ENCODE data around the gene ABCC11.

Gene ABCC11

DNA sequence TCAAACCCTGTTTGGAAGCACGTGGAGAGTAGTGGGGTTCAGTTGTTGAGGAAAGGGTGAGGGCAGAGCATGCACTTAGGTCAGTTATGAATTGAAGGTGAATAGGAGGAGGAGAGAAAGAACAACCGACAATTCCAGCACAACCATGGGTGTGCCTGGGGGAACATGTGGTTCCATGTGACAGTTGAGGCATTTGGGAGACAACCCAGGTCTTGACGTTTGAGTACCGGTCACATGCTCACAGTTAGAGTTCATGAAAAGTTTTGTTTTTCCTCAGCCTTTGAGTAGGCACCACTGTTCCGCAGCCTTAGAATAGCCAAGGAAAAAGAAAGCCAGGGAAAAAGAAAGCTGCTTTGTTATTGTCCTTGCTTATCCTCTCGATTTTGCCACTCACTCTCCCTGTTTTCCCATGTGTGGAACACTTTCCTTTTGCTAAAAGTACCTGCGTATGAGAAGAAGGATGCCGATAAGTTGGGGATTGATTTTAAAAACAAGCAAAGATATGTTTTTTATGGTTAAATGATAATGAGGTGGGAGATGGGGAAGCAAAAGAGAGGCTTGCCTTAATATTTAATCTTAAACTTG is 25.6 kb upstream of the ABCC11 start:
- peak; percentile 52 for DNase-seq (ENCODE audit: low read depth)
- TF ChIP-seq, protein P1, sequence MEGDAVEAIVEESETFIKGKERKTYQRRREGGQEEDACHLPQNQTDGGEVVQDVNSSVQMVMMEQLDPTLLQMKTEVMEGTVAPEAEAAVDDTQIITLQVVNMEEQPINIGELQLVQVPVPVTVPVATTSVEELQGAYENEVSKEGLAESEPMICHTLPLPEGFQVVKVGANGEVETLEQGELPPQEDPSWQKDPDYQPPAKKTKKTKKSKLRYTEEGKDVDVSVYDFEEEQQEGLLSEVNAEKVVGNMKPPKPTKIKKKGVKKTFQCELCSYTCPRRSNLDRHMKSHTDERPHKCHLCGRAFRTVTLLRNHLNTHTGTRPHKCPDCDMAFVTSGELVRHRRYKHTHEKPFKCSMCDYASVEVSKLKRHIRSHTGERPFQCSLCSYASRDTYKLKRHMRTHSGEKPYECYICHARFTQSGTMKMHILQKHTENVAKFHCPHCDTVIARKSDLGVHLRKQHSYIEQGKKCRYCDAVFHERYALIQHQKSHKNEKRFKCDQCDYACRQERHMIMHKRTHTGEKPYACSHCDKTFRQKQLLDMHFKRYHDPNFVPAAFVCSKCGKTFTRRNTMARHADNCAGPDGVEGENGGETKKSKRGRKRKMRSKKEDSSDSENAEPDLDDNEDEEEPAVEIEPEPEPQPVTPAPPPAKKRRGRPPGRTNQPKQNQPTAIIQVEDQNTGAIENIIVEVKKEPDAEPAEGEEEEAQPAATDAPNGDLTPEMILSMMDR (conservative IDR thresholded peaks at IDR 0.05; ENCODE audit: low read depth, low read length), result no peak
- H3K4me3 ChIP-seq (ENCODE audit: low read depth, low read length), result no peak overlapping the region

DNA sequence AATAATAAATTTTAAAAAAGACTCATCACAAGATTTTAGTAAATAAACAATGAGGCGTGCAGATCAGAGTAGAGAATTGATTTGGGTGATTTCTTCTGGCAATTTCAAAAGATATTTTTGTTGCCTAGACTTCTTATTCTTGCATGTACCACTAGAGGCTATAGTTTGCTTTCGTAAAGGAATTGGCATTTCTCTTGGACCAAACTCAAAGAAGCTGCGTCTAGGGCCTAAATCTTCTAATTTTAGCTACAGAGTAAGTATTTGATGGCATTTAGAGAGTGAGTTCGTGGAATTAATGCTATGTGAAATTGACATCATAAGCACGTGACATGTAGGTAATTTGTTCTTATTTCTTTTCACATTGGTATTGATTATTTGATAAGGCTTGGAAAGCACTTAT is 24.4 kb upstream of the ABCC11 start:
- peak; percentile 66 for DNase-seq (ENCODE audit: low read depth)
- H3K4me3 ChIP-seq (ENCODE audit: low read depth, low read length), result no peak overlapping the region
- TF ChIP-seq, protein P1 (conservative IDR thresholded peaks at IDR 0.05; ENCODE audit: low read depth, low read length), result peak; percentile 54

DNA sequence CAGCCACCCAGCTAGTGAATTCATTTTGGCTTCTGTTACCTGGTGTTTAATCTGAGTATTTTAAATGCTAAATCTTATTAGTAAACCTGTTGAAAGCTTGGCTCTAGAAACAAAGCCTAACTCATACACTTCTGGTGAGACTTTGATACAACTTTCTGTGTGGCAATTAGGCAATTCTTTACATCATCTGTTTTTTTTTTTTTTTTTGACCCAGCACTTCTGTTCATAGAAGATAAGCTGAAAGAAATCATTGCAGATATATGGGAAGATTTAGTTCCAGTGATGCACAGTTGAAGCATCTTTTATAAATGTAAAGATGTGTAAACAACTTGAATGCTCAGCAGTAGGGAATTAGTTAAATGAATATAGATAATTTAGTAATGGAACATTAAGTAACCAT is 21.7 kb upstream of the ABCC11 start:
- TF ChIP-seq, protein P1 (conservative IDR thresholded peaks at IDR 0.05; ENCODE audit: low read depth, low read length), result no peak

DNA sequence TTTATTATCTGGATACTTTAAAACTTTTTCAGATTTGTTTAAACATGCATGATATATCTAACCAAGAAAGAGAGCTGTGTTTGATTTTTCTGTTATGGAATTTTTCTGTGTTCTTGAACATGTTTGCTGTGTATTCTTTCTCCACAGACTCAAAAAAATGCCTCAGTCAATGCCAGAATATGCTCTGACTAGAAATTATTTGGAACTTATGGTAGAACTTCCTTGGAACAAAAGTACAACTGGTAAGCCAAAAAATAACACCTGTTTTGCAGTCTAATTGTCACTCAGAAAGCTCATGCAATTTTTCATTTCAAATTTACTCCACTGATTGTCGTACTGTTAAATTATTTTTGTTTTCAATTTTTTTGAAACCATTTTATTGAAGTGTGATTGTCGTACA is 15.3 kb upstream of the ABCC11 start:
- DNase-seq (ENCODE audit: low read depth), result no peak
- TF ChIP-seq, protein P1 (conservative IDR thresholded peaks at IDR 0.05; ENCODE audit: low read depth, low read length), result no peak
- no peak overlapping the region for H3K4me3 ChIP-seq (ENCODE audit: low read depth, low read length)

More for the DNA sequence above, 21.7 kb upstream of the ABCC11 start:
- H3K4me3 ChIP-seq (ENCODE audit: low read depth, low read length), result no peak overlapping the region
- DNase-seq (ENCODE audit: low read depth), result no peak

DNA sequence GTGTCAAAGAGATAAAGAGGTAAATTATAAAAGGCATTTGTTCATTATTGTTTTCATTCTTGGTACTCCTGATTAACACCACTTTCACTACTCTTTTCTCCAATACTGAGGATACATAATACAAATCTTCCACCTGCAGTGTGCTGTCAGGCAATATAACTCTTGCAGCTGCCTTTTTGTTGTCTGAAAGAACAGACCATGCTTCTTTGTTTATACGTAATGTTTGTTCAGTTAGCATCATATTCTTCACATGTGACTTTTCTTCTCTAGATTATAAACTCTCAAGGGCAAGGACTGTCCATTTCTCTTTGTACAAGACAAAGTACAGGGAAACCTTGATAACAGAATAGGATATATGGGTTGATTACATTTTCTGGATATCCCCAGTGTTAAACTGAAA is 14.2 kb upstream of the ABCC11 start:
- no peak for DNase-seq (ENCODE audit: low read depth)
- H3K4me3 ChIP-seq (ENCODE audit: low read depth, low read length), result no peak overlapping the region
- TF ChIP-seq, protein P1 (conservative IDR thresholded peaks at IDR 0.05; ENCODE audit: low read depth, low read length), result no peak

DNA sequence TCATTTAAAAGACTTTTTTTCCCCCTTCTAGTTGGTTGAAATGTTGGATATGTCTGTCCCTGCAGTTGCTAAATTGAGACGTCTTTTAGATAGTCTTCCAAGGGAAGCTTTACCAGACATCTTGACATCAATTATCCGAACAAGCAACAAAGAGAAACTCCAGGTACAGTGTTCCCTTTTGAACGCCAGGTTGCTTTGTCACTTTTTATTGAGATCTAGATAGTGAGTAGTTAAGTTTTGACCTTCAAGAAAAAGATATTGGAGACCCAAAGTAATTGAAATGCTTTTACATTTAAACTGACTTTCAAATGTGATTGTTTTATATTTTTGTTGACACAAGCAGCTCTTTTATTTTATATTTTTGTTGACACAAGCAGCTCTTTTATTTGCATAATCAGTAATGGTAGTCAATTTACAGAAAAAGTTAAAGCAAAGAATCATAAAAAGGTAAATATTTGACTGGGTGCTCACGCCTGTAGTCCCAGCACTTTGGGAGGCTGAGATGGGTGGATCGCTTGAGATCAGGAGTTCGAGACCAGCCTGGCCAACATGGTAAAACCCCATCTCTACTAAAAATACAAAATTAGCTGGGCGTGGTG is 9.3 kb upstream of the ABCC11 start:
- H3K4me3 ChIP-seq (ENCODE audit: low read depth, low read length), result no peak overlapping the region
- TF ChIP-seq, protein P1 (conservative IDR thresholded peaks at IDR 0.05; ENCODE audit: low read depth, low read length), result no peak
- no peak for DNase-seq (ENCODE audit: low read depth)

DNA sequence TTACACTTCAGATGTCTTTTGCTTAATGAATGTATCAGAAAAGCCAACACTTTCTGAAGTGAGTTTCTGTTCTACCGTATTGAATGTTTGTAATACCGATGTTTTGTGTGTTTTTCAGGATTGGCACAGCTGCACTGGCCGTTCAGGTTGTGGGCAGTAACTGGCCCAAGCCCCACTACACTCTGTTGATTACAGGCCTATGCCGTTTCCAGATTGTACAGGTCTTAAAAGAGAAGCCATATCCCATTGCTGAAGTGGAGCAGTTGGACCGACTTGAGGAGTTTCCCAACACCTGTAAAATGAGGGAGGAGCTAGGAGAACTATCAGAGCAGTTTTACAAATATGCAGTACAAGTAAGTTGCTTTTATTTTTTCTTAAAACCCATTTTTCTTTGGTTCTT is 4.7 kb upstream of the ABCC11 start:
- no peak for DNase-seq (ENCODE audit: low read depth)

More for the DNA sequence above, 4.7 kb upstream of the ABCC11 start:
- TF ChIP-seq, protein P1 (conservative IDR thresholded peaks at IDR 0.05; ENCODE audit: low read depth, low read length), result no peak
- no peak overlapping the region for H3K4me3 ChIP-seq (ENCODE audit: low read depth, low read length)

All from choroid plexus epithelial cell (primary cell).